HG02763 (cell line): ENCODE measurements around the gene EPHA8.

ENCODE experiments used
- ATAC-seq: cut with Tn5 transposase; IDR thresholded peaks from one replicate; pipeline ENCODE4 v1.9.1; 2021; ENCODE audit warnings: mild to moderate bottlenecking, moderate library complexity; ENCODE audit not compliant: unreplicated experiment

EPHA8 gene

DNA sequence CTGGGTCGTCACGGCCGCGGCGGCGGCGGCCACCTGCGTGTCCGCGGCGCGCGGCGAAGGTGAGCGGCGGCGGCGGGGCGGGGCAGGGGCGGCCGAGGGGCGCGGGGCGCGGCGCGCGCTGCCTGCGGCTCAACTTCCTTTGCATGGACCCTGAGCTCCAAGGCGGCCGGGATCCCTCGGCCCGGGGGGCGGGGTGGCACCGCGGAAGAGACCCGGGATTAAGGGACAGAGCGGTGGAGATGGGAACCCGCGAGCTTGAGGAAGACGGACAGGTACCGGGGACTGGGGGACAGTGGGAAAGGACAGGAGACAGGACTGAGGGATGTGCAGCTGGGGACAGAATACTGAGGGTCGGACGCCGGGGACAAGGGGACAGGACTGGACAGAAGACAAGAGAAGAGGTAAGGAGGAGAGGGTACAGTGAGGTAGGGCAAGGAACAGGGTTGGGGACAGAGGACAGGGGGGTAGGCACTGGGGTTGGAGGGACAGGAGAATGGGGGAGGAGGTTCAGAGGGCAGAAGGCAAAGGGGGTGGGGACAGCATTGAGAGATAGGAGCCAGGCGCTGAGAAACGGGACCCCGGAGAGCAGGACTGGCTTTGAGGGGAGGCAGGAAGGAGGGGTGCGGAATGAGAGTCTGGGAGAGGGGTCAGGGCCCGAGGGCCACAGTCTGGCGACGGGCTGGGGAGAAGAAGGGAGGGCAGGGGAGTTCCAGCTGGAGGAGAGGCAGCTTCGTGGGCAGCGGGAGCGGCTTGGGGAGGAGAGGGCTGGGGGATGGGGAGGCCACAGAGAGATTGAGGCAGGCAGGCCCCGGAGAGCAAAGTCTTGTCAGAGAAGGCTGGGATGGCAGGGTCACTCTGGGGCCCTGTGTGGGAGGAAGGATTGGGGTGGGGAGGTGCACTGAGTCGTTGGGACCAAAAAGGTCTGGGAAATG, 648 bp downstream of the EPHA8 start:
- no peak for ATAC-seq

DNA sequence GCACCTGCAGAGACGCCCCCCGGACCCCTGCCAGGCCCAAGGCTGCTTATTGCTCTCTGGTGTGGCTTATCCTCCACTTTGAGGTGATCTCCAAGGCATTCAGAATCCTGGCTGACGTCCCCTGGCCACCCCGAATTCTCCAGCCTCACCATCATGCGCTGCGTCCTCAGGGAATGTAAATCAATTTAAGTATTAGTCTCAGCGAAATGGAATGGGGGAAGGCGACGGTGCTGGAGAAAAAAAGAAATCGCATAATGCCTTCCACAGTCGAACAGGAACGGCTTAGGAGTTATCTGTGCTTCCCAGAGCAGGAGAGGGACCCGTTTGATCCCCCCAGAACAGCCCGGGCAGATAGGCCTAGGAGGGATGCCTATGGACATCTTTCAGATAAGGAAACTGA, 2.9 kb downstream of the EPHA8 start:
- no peak for ATAC-seq

DNA sequence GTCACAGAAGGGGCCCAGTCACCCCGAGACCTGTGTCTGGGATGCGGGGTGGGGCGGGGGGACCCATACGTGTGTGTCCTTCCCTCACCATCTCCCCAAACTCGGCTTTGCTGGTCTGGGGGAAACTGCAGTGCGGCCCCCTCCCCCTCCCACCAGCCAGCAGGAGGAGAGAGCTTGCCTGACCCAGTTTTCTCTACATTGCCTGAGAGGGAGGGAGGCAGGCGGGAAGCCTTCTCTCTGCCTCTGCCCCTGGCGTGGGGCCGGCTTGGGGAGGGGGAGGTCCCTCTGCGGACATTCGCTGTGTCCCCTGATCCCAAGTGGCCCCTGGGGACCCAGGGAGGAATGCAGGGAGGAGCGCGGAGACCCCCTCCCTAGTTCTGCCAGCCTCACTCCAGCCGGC, 3.9 kb downstream of the EPHA8 start:
- ATAC-seq, result no peak

DNA sequence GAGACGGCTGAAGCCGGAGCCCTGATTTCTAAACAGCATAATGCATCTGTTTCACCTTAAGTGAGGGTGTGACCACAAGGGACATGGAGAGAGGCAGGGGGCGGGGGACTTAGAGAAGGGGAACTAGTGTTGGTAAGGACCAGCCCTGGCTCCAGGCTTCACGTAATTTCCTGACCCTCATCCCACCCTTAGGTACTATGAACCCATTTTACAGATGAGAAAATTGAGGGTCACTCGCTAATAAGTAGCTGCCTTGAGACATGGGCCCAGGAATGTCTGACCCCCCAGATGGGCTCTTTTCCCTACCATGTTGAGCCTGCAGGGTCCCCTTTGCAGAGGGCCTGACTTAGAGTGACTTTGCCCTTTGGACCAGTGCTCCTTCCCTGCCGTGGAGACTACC, 4.7 kb downstream of the EPHA8 start:
- no peak for ATAC-seq

DNA sequence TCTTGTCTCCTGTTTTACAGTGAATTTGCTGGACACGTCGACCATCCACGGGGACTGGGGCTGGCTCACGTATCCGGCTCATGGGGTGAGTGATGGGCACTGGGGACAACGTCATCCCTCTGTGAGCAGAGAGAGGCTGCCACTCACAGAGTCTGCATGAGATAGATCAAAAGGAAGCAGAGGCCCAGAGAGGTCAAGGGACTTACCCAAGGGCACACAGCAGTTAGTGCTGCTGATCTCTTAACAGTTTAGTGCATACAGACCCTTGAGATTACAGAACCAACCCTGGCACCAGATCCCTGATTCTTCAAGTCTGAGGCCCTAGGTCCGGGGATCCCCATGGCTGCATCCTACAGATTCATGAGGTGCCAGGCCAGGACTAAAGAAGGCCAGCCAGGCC, 6.0 kb downstream of the EPHA8 start:
- ATAC-seq, result no peak

DNA sequence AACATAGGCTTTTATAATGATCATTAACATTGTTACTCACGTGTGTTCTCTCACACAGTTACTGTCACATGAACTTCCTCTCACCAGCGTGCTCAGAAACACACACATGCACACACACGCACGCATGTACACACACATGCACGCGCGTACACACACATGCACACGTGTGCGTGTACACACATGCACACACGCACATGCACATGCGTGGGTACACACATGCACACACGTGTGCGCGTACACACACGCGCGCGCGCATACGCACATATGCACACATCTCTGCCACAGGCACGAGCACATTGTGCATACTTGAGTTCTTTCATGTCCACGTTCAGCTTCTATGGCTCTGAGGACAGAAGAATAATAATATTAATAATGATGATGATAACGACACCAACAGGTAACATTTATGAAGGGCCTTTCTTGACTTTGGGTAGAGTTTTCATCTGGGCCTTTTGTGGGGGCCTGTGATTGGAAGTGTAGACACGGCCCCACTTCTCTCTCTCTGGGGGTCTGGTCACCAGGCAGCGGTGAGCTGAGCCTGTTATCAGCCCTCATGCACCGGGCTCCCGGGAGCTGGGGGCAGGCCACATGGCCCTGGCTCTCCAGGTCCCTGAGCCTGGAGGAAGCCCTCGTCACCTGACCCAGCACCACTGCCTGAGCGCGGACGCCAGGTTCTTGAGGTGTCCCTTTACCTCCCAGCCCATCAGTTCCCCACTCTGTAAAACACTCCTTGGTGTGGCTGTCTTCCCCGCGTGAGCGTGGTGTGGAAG, 7.0 kb downstream of the EPHA8 start:
- ATAC-seq, result no peak

DNA sequence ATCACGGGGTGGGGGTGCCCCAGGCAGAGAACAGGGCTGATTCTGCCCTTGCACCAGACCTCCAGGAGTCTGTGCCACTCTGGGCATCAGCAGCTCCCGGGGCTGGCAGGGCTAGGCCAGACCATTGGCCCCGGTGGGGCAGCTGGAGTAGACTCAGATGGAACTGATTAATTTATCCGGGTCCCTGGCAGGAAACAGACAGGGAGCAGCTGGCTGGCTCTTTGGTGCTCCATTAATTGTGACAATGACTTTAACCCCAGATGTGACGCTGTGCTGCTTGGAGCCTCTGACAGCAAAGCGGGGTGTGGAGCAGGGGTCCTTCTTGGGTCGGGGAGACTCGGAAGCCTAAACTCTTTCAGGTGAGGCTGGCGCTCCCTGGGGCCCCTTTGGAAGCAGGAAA, 9.5 kb downstream of the EPHA8 start:
- ATAC-seq, result no peak

DNA sequence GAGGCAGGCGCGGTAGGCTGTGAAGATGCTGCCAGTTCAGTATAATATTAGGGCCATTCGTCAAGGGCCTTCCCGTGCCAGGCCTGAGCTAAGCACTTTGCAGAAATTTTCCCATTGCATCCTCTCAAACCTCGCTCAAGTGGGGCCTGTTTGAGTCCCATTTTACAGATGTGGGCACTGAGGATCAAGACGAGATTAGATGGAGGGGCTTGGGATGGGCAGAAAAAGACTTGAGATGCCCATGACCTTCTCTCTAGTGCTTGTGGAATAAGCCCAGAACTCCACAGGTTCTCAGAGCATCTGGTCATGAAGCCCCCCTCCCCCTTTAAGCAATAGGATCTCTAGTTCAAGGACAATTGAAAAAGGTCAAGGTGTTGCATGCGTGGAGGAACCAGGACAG, 9.9 kb downstream of the EPHA8 start:
- no peak for ATAC-seq

DNA sequence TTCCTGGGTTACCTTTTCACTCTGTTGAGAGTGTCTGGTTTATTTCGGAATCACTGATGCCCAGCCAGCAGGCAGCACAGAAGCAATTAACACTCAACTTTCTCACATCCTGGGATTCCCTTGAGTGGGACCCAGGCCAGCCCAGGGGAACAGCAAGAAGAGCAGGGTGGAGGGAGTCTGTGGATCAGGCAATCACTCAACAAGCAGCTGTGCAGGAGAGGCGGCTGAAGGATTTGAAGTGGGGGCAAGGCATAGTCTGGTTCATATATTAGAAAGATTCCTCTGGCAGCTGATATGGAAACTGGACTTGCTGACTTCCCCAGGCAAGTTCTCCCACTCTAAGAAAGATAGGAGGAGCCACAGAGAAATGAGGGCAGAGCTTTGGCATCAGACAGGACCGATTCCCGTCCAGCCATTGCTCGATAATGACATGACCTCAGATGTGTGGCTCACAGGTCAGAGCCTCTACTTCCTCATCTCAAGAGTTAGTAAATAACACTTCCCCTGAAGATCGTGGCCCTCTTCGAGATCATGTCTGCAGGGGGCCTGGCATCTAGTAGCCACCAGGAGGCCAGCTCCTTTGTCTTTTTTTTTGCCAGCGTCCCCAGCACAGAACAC, 12.4 kb downstream of the EPHA8 start:
- no peak for ATAC-seq

DNA sequence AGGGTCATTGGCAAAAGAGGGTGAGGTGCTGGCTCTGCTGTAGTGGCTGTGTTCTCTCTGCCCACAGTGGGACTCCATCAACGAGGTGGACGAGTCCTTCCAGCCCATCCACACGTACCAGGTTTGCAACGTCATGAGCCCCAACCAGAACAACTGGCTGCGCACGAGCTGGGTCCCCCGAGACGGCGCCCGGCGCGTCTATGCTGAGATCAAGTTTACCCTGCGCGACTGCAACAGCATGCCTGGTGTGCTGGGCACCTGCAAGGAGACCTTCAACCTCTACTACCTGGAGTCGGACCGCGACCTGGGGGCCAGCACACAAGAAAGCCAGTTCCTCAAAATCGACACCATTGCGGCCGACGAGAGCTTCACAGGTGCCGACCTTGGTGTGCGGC, 12.9 kb downstream of the EPHA8 start:
- no peak for ATAC-seq

DNA sequence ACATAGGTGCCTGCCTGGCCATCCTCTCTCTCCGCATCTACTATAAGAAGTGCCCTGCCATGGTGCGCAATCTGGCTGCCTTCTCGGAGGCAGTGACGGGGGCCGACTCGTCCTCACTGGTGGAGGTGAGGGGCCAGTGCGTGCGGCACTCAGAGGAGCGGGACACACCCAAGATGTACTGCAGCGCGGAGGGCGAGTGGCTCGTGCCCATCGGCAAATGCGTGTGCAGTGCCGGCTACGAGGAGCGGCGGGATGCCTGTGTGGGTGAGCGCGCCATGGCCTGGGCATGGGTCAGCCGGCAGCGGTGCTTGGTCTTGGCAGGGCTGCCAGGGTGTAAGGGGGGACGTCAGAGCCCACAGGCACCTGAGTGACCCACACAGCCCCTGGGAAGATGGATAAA, 13.3 kb downstream of the EPHA8 start:
- ATAC-seq, result no peak

DNA sequence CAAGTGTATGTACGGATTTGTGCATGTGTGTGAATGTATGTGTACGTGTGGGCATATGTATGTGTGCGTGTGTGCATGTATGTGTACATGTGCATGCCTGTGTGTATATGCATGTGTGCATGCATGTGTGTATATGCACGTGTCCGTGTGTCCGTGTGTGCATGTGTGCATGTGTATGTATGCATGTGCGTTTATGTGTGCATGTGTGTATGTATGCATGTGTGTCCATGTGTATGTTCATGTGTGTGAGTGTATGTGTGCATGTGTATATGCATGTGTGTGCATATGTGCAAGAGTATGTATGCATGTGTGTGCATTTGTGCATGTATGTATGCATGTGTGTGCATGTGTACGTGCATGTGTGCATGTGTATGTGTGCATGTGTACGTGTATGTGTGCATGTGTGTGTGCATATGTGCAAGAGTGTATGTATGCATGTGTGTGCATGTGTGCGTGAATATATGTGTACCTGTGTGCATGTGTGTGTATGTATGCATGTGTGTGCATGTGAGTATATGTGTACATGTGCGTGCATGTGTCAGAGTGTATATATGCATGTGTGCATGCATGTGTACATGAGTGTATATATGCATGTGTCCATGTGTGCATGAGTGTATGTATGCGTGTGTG, 15.6 kb downstream of the EPHA8 start:
- ATAC-seq, result no peak

DNA sequence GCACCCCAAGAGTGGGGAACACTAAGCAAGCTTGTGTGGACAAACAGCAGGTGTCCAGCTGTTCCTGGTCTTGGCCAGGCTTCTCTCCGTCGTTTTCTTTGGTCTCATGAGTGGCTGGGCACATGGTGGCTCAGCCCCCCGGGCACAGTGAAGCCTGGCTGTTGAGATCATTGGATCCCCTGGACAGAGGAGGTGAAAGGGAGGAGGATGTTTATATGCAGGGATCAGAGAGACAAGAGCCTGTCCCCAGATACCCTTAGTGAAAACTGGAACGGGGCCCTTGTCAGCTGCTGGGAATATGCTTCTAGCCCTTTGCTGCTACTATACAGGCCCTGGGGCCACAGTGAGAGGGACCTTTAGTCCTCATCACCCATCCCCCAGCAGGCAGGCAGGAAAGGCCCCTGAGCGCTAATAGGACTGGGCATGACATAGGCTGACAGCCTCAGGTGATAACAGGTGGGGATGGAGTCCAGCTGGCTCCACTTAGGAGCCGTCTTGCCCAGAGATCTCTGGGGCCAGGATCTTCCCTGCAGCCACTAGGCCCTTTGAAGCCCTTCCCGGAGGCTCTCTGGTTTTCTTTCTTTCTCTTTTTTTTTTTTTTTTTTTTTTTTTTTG, 16.4 kb downstream of the EPHA8 start:
- no peak for ATAC-seq

DNA sequence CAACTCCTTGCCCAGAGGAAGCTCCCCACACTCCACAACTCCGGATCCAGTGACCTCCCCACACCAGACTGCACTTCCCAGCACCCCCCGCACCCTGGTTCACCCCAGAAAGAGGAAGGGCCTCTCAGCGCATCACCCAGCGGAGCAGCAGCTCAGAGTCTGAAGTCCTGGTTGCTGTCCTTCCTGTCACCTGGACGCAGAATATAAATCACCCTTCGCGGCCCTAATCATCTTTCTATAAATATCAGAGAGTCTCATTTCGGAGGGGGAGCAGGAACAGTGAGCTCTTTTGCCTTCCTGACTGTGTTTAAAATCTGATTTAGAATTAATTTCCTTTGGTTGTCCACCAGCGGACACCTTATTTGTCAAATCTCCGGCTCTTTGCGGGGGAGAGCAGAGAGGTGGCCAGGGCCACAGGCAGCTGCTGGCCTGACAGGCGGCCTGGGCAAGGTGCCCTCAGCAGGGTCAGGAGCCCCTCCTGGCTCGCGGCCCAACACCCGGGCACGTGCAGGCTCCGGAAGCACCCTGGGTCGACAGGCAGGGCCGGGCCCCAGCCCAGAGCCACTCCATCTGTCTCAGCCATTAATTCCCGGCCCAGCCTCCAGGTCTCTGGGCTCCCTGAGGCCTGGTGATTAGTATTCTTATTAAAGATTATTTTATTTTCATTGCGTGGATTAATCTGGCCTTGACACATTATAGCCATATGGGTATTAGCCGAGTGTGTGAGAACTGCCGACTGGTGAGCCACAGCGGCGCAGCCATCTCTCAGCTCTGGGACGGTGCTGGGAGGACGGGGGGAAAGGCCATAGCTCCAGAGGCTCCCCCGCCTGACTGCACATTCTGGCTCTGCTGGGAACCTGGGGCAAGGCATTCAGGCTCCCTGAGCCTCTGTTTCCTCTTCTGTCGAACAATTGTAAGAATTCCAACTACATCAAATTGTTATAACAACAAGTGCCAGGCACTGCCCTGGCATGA, 19.7 kb downstream of the EPHA8 start:
- no peak for ATAC-seq

DNA sequence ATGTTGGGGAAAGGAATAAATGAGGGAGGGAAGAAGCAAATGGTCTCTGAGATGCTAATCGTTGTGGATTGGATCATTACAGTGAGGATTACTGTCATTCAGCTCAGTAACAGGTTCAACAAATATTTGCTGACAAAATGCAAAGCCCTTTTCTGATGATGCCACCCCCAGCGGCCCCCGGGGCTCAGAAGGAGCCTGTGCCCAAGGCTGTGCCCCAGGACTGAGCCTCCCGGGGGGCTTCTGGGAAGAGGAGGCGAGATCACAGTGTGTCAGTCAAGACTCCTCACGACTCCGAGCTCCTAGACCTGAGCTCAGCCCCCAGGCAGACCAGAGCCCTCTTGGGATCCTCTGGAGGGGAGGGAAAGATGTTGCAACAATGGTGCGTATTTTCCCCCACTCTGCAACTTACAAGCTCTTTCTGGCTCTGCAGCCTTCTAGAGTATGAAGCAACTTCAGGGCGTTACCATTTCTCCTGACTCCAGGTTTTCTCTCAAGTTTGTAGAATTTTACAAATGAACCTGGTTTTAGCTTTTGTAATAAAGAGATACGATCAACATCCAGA, 20.8 kb downstream of the EPHA8 start:
- no peak for ATAC-seq

DNA sequence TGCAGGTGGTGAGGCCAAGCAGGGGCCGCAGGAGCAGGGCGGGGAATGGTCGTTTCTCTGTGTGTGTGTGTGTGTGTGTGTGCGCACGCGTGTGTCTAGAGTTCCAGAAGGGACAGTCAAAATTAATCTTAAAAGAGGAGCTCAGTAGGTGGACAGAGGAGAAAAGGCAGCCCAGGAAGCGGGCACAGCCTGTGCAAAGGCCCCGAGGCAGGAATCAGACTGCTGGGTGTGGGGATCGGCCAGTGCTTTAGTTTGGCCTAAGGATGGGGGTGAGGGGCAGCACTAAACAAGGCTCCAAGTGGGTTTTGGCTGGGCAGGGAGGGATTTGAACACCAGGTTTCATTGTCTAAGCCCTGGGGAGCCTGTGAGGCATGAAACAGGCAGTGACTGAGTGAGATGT, 21.7 kb downstream of the EPHA8 start:
- no peak for ATAC-seq

DNA sequence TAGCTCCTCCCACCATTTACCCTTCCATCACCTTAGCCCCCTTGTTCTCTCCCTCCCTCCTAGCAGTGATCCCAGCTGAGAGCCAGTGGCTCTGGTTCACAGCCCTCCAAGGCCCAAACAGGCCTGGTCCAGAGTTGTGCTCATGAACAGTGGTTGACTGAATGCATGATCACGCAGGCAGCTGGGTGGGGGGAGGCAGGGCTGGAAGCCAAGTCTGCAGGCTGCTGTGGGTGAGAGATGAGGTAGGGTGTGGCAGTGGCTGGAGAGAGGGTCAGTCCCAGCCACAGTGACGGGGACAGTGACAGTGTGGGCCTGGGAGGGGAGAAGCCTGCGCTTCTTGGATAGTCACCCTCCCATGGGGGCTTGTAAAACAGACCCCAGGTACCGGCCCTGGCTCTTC, 22.2 kb downstream of the EPHA8 start:
- no peak for ATAC-seq

DNA sequence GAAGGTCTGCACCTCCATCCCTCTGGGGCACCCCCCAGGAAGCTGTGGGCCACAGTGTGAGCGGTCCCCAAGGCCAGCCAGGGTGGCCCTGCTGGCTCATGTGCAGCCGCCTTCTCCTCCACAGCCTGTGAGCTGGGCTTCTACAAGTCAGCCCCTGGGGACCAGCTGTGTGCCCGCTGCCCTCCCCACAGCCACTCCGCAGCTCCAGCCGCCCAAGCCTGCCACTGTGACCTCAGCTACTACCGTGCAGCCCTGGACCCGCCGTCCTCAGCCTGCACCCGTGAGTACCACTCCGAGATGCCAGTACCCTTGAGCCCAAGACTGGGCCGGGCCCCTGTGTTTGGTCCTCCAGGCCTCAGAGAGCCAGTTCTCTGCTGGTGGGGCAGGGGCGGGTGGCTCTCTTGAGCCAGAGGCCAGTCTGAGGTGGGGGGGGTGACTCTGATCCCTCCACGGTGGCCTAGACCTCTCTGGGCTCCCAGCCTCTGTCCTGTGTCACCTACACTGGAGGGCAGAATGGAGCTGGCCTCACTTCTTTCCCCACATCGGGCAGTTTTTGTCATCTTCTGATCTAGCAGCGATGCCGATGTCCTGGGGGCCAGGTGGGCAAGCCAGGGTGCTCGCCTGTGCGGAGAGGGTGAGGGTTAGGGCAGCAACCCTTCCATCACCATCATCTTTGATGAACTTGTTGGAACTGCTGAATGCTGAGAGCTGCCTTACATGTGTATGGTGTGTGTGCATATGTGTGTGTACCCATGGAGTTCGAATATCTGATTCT, 23.3 kb downstream of the EPHA8 start:
- ATAC-seq, result no peak

DNA sequence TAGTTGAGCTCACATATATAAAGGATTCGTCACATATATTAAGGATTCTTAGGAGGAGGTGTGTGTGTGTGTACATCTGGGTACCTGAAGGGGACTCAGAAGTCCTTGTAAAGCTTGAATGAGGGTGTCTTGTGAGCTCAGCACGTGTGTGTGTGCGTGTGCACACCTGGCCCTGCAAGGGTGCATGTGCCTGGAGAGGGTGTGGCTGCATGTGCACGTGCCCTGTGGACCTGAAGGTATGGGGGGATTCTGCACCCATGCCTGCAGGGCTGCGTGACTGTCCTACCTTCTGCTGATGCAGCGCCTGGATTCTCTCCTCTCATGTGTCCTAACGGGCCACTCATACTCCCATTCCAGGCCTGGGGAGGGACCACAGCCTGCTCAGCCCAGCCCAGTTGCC, 24.0 kb downstream of the EPHA8 start:
- no peak for ATAC-seq
